Fibroblast of lung (primary cell): ENCODE results near the gene OR10A3. TPM values are rescaled to one million over a fixed set of nuclear protein-coding genes. Genes with fewer than 3 reads are reported as not detected.

Source experiments
- DNase-seq, 2 donors: peaks; one replicate each; pipeline versions ENCODE4 v3.0.0 to v3.0.0-alpha.2; 2010; ENCODE audit warnings: low read depth in 2 of 2
- H2AFZ ChIP-seq: 2 replicates; pipeline ENCODE4 v1.5.1; 2012; ENCODE audit warnings: low read length, control low read depth, inconsistent platforms
- H3K27ac ChIP-seq: 2 replicates; pipeline ENCODE4 v1.5.1; 2011; ENCODE audit warnings: low read length, control low read depth; ENCODE audit not compliant: insufficient read depth
- H3K27me3 ChIP-seq: 2 replicates; pipeline ENCODE4 v1.5.1; 2011; ENCODE audit warnings: mild to moderate bottlenecking, low read length; ENCODE audit not compliant: control insufficient read depth, insufficient read depth
- H3K36me3 ChIP-seq: 2 replicates; pipeline ENCODE4 v1.5.1; 2011; ENCODE audit warnings: low read length; ENCODE audit not compliant: control insufficient read depth, insufficient read depth
- H3K4me1 ChIP-seq: 2 replicates; pipeline ENCODE4 v1.5.1; 2011; ENCODE audit warnings: low read length; ENCODE audit not compliant: control insufficient read depth, insufficient read depth; ENCODE audit errors: extremely low read depth
- H3K4me2 ChIP-seq: 2 replicates; pipeline ENCODE4 v1.5.1; 2011; ENCODE audit warnings: low read length, control low read depth; ENCODE audit not compliant: insufficient read depth; ENCODE audit errors: extremely low read depth
- H3K4me3 ChIP-seq, 4 experiments: fragments of 200-600 bp in 1 of 4; sonication (generic) in 1 of 4; replicated peaks in 1 of 4; 2 replicates each; pipeline ENCODE4 v1.5.1; 2011 to 2016; ENCODE audit warnings: low read length in 4 of 4, low read depth in 3 of 4, mild to moderate bottlenecking in 3 of 4, control low read depth in 2 of 4, inconsistent platforms in 1 of 4, mixed read lengths in 1 of 4; ENCODE audit not compliant: insufficient read depth in 1 of 4; ENCODE audit errors: control extremely low read depth in 1 of 4
- H3K79me2 ChIP-seq: 2 replicates; pipeline ENCODE4 v1.5.1; 2012; ENCODE audit warnings: mild to moderate bottlenecking, low read length, inconsistent platforms; ENCODE audit not compliant: control insufficient read depth, insufficient read depth
- H3K9ac ChIP-seq: 2 replicates; pipeline ENCODE4 v1.5.1; 2011; ENCODE audit warnings: mild to moderate bottlenecking, low read length, control low read depth; ENCODE audit not compliant: insufficient read depth
- H3K9me3 ChIP-seq: 2 replicates; pipeline ENCODE4 v1.5.1; 2012; ENCODE audit warnings: low read depth, low read length; ENCODE audit not compliant: control insufficient read depth, insufficient read depth
- H4K20me1 ChIP-seq: 2 replicates; pipeline ENCODE4 v1.5.1; 2011; ENCODE audit warnings: low read length; ENCODE audit not compliant: control insufficient read depth, insufficient read depth; ENCODE audit errors: extremely low read depth
- EZH2 ChIP-seq: IDR thresholded peaks from 2 replicates; pipeline ENCODE4 v1.5.1; 2012; ENCODE audit warnings: low read length, control low read depth, mild to moderate bottlenecking; ENCODE audit errors: missing control alignments
- polyA plus RNA-seq, 2 donors: library from polyadenylated mRNA; depleted of rRNA in 1 of 2; stranded (reverse) in 1 of 2; unstranded in 1 of 2; fragments of >200 nt; gene quantifications; 2 replicates each; pipeline ENCODE4 v1.2.1, GENCODE V29; 2011 to 2012; ENCODE audit warnings: missing spikeins in 1 of 2
- total RNA-seq: library from RNA; depleted of rRNA; stranded (reverse); fragments of >200 nt; gene quantifications from 2 replicates; pipeline ENCODE4 v1.2.1, GENCODE V29; 2014
- TF ChIP-seq, protein P1 (sequence below), 2 donors: IDR thresholded peaks in 1 of 2; conservative IDR thresholded peaks in 1 of 2; 1 replicate in 1 of 2; 2 replicates in 1 of 2; pipeline ENCODE4 v1.5.1; 2011 to 2012; ENCODE audit warnings: low read length in 2 of 2, control low read depth in 1 of 2, inconsistent platforms in 1 of 2, low read depth in 1 of 2, mild to moderate bottlenecking in 1 of 2

OR10A3 gene
- total and polyA plus RNA-seq, 2 donors (not counting 1 experiment from before 2014, with no cell fraction given) = 0.07 to 0.17 TPM

DNA sequence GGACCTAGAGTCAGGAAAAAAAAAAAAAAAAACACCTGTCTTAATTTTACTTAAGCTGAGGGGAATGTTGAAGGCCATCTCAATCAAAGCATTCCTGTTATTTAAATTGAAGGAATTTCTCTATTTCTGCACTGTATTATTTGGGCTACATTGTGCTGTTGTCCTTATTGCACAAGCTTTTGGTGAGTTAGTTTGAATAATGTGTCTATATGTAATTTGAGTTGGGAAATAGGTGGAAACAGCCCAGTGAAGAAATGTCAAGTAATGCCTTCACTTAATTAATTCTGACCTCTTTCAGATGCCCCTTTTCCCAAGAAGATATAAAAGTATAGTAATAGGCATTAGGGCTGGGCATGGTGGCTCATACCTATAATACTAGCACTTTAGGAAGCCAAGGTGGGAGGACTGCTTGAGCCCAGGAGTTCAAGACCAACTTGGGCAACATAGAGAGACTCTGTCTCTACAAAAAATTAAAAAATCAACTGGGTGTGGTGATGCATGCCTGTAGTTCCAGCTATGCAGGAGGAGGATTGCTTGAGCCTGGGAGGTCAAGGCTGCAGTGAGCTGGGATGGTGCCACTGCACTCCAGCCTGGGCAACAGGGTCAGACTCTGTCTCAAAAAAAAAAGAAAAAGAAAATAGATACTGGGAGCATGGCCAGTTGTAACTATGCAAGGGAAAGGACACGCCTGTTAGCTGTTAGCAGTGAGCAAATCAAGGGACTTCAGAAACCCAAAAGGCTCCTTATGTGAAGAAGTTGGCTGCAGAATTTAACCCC, 45.3 kb downstream of the OR10A3 start:
- H3K27ac ChIP-seq = no peak overlapping the region
- H3K4me3 ChIP-seq = no peak overlapping the region
- H3K4me1 ChIP-seq = peaks cover 15% of the 10 kb centered on the region
- no peak overlapping the region for H3K4me2 ChIP-seq
- no peak for TF ChIP-seq EZH2
- H3K79me2 ChIP-seq = no peaks in the 10 kb centered on the region
- no peaks in the 10 kb centered on the region for H3K9me3 ChIP-seq
- no peak overlapping the region for H2AFZ ChIP-seq
- DNase-seq = peak in 1 of 2 donors; percentile 43
- no peaks in the 10 kb centered on the region for H3K27me3 ChIP-seq
- no peaks in the 10 kb centered on the region for H3K36me3 ChIP-seq
- H3K9ac ChIP-seq = no peak overlapping the region
- no peaks in the 10 kb centered on the region for H4K20me1 ChIP-seq

DNA sequence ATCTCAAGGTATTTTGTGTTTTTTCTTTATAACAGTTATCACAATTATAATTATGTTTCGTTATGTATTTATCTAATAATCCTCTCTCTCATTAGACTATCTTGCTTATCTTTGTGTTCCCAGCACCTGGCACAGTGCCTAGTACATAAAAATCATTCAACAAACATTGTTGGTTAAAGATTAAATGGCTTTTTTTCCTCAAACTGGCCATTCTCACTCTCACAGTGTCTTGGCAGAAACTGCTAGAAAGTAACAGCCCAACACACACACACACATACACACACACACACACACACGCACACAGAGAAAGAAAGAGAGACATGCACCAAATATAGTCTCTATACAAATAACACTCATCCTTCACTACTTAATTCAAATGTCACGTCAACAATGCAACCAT, 47.3 kb downstream of the OR10A3 start:
- no peaks in the 10 kb centered on the region for H3K27me3 ChIP-seq
- no peak for DNase-seq
- H3K4me2 ChIP-seq = no peak overlapping the region
- no peaks in the 10 kb centered on the region for H3K79me2 ChIP-seq
- no peak overlapping the region for H3K9ac ChIP-seq
- no peak overlapping the region for H3K4me3 ChIP-seq
- H3K9me3 ChIP-seq = no peaks in the 10 kb centered on the region
- no peak for TF ChIP-seq EZH2
- TF ChIP-seq, protein P1, sequence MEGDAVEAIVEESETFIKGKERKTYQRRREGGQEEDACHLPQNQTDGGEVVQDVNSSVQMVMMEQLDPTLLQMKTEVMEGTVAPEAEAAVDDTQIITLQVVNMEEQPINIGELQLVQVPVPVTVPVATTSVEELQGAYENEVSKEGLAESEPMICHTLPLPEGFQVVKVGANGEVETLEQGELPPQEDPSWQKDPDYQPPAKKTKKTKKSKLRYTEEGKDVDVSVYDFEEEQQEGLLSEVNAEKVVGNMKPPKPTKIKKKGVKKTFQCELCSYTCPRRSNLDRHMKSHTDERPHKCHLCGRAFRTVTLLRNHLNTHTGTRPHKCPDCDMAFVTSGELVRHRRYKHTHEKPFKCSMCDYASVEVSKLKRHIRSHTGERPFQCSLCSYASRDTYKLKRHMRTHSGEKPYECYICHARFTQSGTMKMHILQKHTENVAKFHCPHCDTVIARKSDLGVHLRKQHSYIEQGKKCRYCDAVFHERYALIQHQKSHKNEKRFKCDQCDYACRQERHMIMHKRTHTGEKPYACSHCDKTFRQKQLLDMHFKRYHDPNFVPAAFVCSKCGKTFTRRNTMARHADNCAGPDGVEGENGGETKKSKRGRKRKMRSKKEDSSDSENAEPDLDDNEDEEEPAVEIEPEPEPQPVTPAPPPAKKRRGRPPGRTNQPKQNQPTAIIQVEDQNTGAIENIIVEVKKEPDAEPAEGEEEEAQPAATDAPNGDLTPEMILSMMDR (conservative IDR thresholded peaks at IDR 0.05 in 1 of 2, IDR thresholded peaks at IDR 0.05 in 1 of 2; ENCODE audit: low read depth in 1 of 2, low read length in 2 of 2) = no peak
- H4K20me1 ChIP-seq = no peaks in the 10 kb centered on the region
- H3K36me3 ChIP-seq = no peaks in the 10 kb centered on the region
- H3K4me1 ChIP-seq = peaks cover 21% of the 10 kb centered on the region
- H3K27ac ChIP-seq = no peak overlapping the region
- H2AFZ ChIP-seq = no peak overlapping the region

DNA sequence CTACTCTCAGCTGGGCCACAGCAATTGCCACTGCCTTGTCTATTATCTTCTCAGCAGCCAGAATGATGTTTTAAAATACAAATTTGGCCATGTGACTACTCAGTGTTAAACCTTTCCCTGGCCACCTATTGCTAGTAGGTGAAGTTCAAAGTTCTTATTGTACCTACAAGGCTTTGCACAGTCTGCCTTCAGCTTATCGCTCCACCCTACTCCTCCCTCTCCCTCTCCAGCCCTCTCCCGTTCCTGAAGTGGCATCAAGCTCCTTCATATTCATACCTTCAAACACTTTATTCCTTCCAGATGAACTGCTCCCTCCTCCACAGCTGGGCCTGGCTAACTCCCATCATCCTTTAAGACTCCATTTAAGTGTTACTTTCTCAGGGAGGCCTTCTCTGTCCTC, 47.7 kb downstream of the OR10A3 start:
- no peak for DNase-seq
- H3K4me1 ChIP-seq = peaks cover 21% of the 10 kb centered on the region
- no peak overlapping the region for H2AFZ ChIP-seq

More for the DNA sequence above, 47.7 kb downstream of the OR10A3 start:
- H3K9ac ChIP-seq = no peak overlapping the region
- no peaks in the 10 kb centered on the region for H4K20me1 ChIP-seq
- H3K27ac ChIP-seq = no peak overlapping the region
- no peaks in the 10 kb centered on the region for H3K36me3 ChIP-seq
- H3K4me2 ChIP-seq = no peak overlapping the region
- no peaks in the 10 kb centered on the region for H3K27me3 ChIP-seq
- no peak overlapping the region for H3K4me3 ChIP-seq
- no peak for TF ChIP-seq EZH2
- TF ChIP-seq, protein P1 (conservative IDR thresholded peaks at IDR 0.05 in 1 of 2, IDR thresholded peaks at IDR 0.05 in 1 of 2; ENCODE audit: low read depth in 1 of 2, low read length in 2 of 2) = no peak
- no peaks in the 10 kb centered on the region for H3K79me2 ChIP-seq
- no peaks in the 10 kb centered on the region for H3K9me3 ChIP-seq
